ENCODE data around the gene DDX31. TPM values are rescaled to one million over a fixed set of nuclear protein-coding genes. Genes with fewer than 3 reads are reported as not detected.

DDX31 gene
- total and polyA plus RNA-seq, 7 donors = 5.5 to 12.4 (median 8.6) TPM

DNA sequence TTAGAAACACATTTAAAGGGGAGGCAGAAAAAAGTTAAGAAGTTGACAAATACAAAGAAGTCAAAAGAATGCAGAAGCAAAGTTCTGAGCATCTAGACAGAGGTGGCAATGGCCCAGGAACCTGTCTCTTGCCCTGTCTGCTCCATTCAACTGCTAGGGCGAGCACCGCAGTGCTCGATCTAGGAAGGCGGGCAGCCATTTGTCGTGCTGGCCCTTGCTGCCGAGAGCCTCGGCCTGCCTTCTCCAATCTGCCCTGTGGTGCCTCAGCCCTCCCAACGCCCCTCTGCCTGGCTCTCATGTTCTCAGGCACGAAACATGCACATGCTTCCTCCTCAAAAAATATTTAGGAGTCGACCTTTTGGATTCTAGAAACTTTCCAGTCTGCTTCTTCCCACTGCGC, 42.2 kb downstream of the DDX31 start:
- no peak for DNase-seq
- Histone ChIP-seq H3K27ac (no peak overlapping the region), H3K9me3 (no peaks in the 10 kb centered on the region), H3K4me3 (no peak overlapping the region), H3K27me3 (ENCODE audit: insufficient read depth in 3 of 3, low read length in 2 of 3) (no peaks in the 10 kb centered on the region), H3K36me3 (ENCODE audit: insufficient read depth in 1 of 2, low read depth in 1 of 2) (peaks cover 0 to 87% of the 10 kb centered on the region in 2 donors), H3K4me1 (no peaks in the 10 kb centered on the region)
- TF ChIP-seq, protein P1, sequence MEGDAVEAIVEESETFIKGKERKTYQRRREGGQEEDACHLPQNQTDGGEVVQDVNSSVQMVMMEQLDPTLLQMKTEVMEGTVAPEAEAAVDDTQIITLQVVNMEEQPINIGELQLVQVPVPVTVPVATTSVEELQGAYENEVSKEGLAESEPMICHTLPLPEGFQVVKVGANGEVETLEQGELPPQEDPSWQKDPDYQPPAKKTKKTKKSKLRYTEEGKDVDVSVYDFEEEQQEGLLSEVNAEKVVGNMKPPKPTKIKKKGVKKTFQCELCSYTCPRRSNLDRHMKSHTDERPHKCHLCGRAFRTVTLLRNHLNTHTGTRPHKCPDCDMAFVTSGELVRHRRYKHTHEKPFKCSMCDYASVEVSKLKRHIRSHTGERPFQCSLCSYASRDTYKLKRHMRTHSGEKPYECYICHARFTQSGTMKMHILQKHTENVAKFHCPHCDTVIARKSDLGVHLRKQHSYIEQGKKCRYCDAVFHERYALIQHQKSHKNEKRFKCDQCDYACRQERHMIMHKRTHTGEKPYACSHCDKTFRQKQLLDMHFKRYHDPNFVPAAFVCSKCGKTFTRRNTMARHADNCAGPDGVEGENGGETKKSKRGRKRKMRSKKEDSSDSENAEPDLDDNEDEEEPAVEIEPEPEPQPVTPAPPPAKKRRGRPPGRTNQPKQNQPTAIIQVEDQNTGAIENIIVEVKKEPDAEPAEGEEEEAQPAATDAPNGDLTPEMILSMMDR (IDR thresholded peaks at IDR 0.05) = no peak
- intact Hi-C loops (cut with DNase I) = no loop called here
- no peak for ATAC-seq
- WGBS, 3 donors = 78 to 89% (median 84%) methylated on average over 11 of the region's 11 CpGs

DNA sequence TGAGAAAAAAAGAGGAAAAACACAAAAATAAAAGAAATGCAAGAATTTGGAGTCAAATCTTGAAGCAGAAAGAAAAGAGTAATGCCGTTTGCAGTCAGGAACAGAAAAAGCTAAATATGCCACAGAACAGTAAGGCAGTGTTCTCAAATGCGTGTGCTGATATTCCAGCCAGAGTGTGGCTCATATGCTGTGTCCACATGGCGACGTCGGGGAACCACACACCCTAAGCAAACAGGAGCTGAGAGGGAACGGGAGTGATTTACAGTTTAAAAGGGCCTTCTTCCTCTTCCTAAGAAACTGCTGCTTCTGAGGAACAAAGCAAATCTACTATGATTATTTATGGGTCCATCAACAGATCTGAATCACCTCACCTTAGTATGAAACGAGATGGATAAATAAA, 42.7 kb downstream of the DDX31 start:
- no peak for ATAC-seq
- intact Hi-C loops (cut with DNase I) = no loop called here
- H3K4me1 ChIP-seq = no peaks in the 10 kb centered on the region
- TF ChIP-seq, protein P1 (IDR thresholded peaks at IDR 0.05) = no peak
- H3K27ac ChIP-seq = no peak overlapping the region
- DNase-seq = no peak
- H3K27me3 ChIP-seq (ENCODE audit: insufficient read depth in 3 of 3, low read length in 2 of 3) = no peaks in the 10 kb centered on the region
- WGBS, 3 donors = 73 to 82% (median 82%) methylated on average over 7 of the region's 7 CpGs
- H3K4me3 ChIP-seq = no peak overlapping the region
- peaks cover 1 to 92% of the 10 kb centered on the region in 2 donors for H3K36me3 ChIP-seq (ENCODE audit: insufficient read depth in 1 of 2, low read depth in 1 of 2)
- H3K9me3 ChIP-seq = no peaks in the 10 kb centered on the region

DNA sequence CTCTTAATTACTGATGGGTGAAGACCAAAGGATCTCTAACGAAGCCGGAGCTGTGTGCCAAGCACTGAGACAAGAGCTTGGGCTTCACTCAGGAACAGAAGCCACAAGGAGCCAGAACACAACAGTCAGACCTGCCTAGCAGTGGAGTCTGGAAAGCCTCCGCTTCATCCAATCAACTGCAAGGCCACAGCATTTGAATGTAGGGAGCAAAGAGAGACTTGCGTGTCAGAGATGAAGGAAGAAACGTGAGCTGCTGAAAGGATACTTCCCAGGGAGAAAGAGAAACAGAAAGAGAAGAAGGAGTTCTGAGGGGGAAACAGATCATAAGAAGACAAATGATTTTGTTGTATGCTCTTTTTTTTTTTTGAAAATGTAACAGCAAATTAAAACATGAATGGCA, 43.5 kb downstream of the DDX31 start:
- WGBS, 3 donors = 85 to 92% (median 90%) methylated on average over 5 of the region's 5 CpGs
- Histone ChIP-seq H3K9me3 (no peaks in the 10 kb centered on the region), H3K4me3 (no peak overlapping the region), H3K36me3 (ENCODE audit: insufficient read depth in 1 of 2, low read depth in 1 of 2) (peaks cover 2 to 94% of the 10 kb centered on the region in 2 donors), H3K27ac (no peak overlapping the region), H3K27me3 (ENCODE audit: insufficient read depth in 3 of 3, low read length in 2 of 3) (no peaks in the 10 kb centered on the region), H3K4me1 (no peaks in the 10 kb centered on the region)
- TF ChIP-seq, protein P1 (IDR thresholded peaks at IDR 0.05) = no peak
- DNase-seq (no peak), ATAC-seq (no peak)
- intact Hi-C loops (cut with DNase I) = no loop called here

DNA sequence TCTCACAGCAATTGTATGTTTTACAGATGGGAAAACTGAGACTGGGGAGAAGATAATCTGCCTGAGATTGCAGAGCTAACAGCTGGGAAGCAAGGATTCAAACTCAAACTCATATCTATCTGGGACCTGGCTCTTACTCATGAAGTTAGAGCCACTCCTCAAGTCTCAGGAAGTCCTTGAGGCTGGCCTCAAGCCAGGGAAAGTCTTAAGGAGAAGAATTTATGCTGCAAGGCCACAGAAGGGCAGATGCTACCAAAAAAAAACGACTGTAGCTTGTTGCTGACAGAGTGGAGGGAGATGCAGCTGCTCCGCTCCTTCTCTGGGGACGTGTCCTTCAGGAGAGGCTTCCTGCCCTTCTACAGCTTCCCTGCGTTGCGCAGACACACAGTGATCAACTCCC, 47.6 kb downstream of the DDX31 start:
- ATAC-seq (no peak), DNase-seq (no peak)
- Histone ChIP-seq H3K27ac (no peak overlapping the region), H3K27me3 (ENCODE audit: insufficient read depth in 3 of 3, low read length in 2 of 3) (no peaks in the 10 kb centered on the region), H3K9me3 (no peaks in the 10 kb centered on the region), H3K36me3 (ENCODE audit: insufficient read depth in 1 of 2, low read depth in 1 of 2) (peaks cover 11 to 91% of the 10 kb centered on the region in 2 donors), H3K4me3 (no peak overlapping the region), H3K4me1 (no peaks in the 10 kb centered on the region)
- 67 to 78% (median 68%) methylated on average over 5 of the region's 5 CpGs for WGBS, 3 donors
- intact Hi-C loops (cut with DNase I) = no loop called here
- TF ChIP-seq, protein P1 (IDR thresholded peaks at IDR 0.05) = no peak

DNA sequence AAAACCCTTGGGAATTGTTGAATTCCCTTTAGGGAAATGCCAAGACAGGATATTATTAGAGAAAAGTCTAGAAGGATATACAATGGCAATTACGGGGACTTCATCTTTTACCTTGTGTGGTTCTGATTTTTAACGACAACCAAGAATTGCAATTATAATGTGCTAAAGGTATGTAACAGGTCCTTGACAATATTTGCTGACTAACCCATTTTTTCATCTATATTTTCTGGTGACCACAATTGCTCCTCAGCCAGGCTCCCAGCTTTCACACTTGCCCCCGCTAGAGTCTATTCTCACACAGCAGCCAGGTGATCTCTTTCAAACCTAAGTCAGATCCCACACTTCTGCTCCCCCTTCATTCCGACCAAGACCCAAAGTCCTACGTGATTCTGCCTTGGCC, 53.1 kb downstream of the DDX31 start:
- Histone ChIP-seq H3K9me3 (no peaks in the 10 kb centered on the region), H3K27ac (no peak overlapping the region), H3K36me3 (ENCODE audit: insufficient read depth in 1 of 2, low read depth in 1 of 2) (peaks cover 21 to 95% of the 10 kb centered on the region in 2 donors), H3K4me3 (no peak overlapping the region), H3K4me1 (no peaks in the 10 kb centered on the region), H3K27me3 (ENCODE audit: insufficient read depth in 3 of 3, low read length in 2 of 3) (no peaks in the 10 kb centered on the region)
- intact Hi-C loops (cut with DNase I) = loop anchor here in 1 of 2 donors (10.0 kb wide), 1 partner anchor 298 kb away; no protein-coding TSS in a partner anchor
- no peak for DNase-seq
- 93 to 97% (median 94%) methylated on average over 5 of the region's 5 CpGs for WGBS, 3 donors
- TF ChIP-seq, protein P1 (IDR thresholded peaks at IDR 0.05) = no peak
- ATAC-seq = no peak
